ENCODE measurements around the gene PCDHGC3. TPM values are rescaled to one million over a fixed set of nuclear protein-coding genes. Genes with fewer than 3 reads are reported as not detected.
"Not testable (repeated sequence)": the region's sequence is repeated elsewhere in the genome, so short reads cannot be mapped to it uniquely, and the experiment has no call there.

PCDHGC3 gene
- polyA plus RNA-seq (2011; rRNA removed) (36.5 and 56.3 TPM in 2 replicates), polyA minus RNA-seq (2011; rRNA and poly(A)+ RNA removed) (17.3 and 24.8 TPM in 2 replicates)

DNA sequence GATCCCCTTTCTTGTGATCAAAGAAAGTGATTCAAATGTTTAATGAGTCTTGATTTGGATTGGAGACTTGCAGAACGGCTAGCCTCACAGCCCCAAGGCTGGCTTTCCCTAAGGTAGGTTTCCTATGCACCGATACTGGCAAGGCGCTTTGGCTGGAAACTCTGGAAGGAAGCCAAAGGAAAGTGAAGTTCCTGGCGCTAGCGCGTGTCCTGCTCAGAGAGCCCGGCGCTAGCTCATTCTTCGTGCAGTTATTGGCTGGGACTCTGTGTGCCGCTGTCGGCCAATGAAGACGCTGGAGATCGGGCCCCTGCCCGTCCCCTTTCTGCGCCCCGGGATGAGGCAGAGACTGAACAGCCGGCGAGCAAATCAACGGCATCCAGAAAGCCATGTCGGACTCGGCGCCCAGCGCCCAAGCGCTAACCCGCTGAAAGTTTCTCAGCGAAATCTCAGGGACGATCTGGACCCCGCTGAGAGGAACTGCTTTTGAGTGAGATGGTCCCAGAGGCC is at the start of gene PCDHGC3:
Gene PCDHGC3 (plus strand): TSS at position 342 of the 507 bp plus-strand sequence. CDS start 151 bp downstream, at position 493.
- ChIA-PET POLR2A (interaction anchor here (0.6 to 1.1 kb wide), 3 partner anchors 10 to 82 kb away, joined by 3 to 4 read pairs (median 4); partner anchors contain the start of gene PCDHGC5), CTCF (interaction anchor here (0.7 to 4.9 kb wide), 17 partner anchors 11 to 88 kb away, joined by 3 to 46 read pairs (median 5); partner anchors contain the start of genes PCDHGA11, PCDHGB5, PCDHGB7 and PCDHGC5)
- TF ChIP-seq, protein P1, sequence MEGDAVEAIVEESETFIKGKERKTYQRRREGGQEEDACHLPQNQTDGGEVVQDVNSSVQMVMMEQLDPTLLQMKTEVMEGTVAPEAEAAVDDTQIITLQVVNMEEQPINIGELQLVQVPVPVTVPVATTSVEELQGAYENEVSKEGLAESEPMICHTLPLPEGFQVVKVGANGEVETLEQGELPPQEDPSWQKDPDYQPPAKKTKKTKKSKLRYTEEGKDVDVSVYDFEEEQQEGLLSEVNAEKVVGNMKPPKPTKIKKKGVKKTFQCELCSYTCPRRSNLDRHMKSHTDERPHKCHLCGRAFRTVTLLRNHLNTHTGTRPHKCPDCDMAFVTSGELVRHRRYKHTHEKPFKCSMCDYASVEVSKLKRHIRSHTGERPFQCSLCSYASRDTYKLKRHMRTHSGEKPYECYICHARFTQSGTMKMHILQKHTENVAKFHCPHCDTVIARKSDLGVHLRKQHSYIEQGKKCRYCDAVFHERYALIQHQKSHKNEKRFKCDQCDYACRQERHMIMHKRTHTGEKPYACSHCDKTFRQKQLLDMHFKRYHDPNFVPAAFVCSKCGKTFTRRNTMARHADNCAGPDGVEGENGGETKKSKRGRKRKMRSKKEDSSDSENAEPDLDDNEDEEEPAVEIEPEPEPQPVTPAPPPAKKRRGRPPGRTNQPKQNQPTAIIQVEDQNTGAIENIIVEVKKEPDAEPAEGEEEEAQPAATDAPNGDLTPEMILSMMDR (IDR thresholded peaks at IDR 0.05; ENCODE audit: insufficient read depth, low read depth, low read length) = 0 out of 2 replicates have a peak, but pooled peaks have one; percentile 12
- Histone ChIP-seq H3K36me3 (ENCODE audit: control insufficient read depth, insufficient read depth, low read length) (no peaks in the 10 kb centered on the region), H3K4me3 (ENCODE audit: low read depth, low read length) (peak within 1 kb of the TSS; percentile 53), H3K27me3 (ENCODE audit: control insufficient read depth, insufficient read depth, low read length) (no peaks in the 10 kb centered on the region)
- peak; percentile 64 for DNase-seq (ENCODE audit: low read depth)

DNA sequence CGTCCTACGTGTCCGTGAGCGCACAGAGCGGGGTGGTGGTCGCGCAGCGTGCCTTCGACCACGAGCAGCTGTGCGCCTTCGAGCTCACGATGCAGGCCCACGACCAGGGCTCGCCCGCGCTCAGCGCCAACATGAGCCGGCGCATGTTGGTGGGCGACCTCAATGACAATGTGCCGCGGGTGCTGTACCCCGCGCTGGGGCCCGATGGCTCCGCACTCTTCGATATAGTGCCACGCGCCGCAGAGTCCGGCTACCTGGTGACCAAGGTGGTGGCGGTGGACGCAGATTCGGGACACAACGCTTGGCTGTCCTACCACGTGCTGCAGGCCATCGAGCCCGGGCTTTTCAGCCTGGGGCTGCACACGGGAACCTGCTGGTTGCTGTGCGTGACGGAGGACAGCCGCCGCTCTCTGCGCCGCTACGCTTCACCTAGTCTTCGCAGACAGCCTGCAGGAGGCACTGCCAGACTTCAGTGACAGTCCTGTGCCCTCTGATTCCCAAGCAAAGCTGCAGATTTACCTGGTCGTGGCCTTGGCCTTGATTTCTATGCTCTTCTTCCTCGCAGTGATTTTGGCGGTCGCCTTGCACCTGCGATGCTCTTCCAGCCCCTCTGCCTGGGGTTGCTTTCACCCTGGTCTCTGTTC is 47.9 kb upstream of the PCDHGC3 start:
- ChIA-PET POLR2A (no interaction called here), CTCF (interaction anchor here (0.6 to 5.2 kb wide), 3 partner anchors 15 to 130 kb away, joined by 3 to 72 read pairs (median 4); no protein-coding TSS in a partner anchor)

DNA sequence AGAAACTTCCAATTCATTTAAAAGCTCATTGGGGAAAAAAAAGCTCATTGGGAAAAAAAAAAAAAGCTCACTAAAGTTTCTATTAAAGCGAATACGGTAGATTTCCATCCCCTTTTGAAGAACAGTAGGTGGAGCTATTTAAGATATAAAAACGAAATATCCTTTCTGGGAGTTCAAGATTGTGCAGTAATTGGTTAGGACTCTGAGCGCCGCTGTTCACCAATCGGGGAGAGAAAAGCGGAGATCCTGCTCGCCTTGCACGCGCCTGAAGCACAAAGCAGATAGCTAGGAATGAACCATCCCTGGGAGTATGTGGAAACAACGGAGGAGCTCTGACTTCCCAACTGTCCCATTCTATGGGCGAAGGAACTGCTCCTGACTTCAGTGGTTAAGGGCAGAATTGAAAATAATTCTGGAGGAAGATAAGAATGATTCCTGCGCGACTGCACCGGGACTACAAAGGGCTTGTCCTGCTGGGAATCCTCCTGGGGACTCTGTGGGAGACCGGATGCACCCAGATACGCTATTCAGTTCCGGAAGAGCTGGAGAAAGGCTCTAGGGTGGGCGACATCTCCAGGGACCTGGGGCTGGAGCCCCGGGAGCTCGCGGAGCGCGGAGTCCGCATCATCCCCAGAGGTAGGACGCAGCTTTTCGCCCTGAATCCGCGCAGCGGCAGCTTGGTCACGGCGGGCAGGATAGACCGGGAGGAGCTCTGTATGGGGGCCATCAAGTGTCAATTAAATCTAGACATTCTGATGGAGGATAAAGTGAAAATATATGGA is 45.2 kb upstream of the PCDHGC3 start, which contains the start of gene PCDHGA12:
Gene PCDHGA12 (plus strand): TSS at position 176 of the 782 bp plus-strand sequence. CDS start 253 bp downstream, at position 429.
- H3K4me3 ChIP-seq (ENCODE audit: low read depth, low read length) = peak within 1 kb of the TSS; percentile 39
- no peaks in the 10 kb centered on the region for H3K27me3 ChIP-seq (ENCODE audit: control insufficient read depth, insufficient read depth, low read length)
- DNase-seq (ENCODE audit: low read depth) = no peak
- ChIA-PET POLR2A (interaction anchor here (0.6 to 1.5 kb wide), 3 partner anchors 11 to 46 kb away, joined by 4 to 7 read pairs (median 5); no protein-coding TSS in a partner anchor), CTCF (interaction anchor here (0.6 to 5.2 kb wide), 26 partner anchors 8 to 143 kb away, joined by 3 to 72 read pairs (median 4); partner anchors contain the start of genes PCDHGA11, PCDHGA3, PCDHGB7 and PCDHGC3)
- TF ChIP-seq, protein P1 (IDR thresholded peaks at IDR 0.05; ENCODE audit: insufficient read depth, low read depth, low read length) = peak; percentile 59
- no peaks in the 10 kb centered on the region; the same call in none of the 2 replicates for H3K36me3 ChIP-seq (ENCODE audit: control insufficient read depth, insufficient read depth, low read length)

More for the DNA sequence above, 47.9 kb upstream of the PCDHGC3 start:
- no peak for DNase-seq (ENCODE audit: low read depth)
- Histone ChIP-seq H3K36me3 (ENCODE audit: control insufficient read depth, insufficient read depth, low read length) (no peaks in the 10 kb centered on the region; the same call in none of the 2 replicates), H3K4me3 (ENCODE audit: low read depth, low read length) (no peak overlapping the region), H3K27me3 (ENCODE audit: control insufficient read depth, insufficient read depth, low read length) (no peaks in the 10 kb centered on the region)
- TF ChIP-seq, protein P1 (IDR thresholded peaks at IDR 0.05; ENCODE audit: insufficient read depth, low read depth, low read length) = no peak

DNA sequence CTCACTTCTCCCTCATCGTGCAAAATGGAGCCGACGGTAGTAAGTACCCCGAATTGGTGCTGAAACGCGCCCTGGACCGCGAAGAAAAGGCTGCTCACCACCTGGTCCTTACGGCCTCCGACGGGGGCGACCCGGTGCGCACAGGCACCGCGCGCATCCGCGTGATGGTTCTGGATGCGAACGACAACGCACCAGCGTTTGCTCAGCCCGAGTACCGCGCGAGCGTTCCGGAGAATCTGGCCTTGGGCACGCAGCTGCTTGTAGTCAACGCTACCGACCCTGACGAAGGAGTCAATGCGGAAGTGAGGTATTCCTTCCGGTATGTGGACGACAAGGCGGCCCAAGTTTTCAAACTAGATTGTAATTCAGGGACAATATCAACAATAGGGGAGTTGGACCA is 44.5 kb upstream of the PCDHGC3 start:
- H3K36me3 ChIP-seq (ENCODE audit: control insufficient read depth, insufficient read depth, low read length) = no peaks in the 10 kb centered on the region; the same call in none of the 2 replicates
- TF ChIP-seq, protein P1 (IDR thresholded peaks at IDR 0.05; ENCODE audit: insufficient read depth, low read depth, low read length) = no peak
- peak overlapping the region; percentile 39 for H3K4me3 ChIP-seq (ENCODE audit: low read depth, low read length)
- H3K27me3 ChIP-seq (ENCODE audit: control insufficient read depth, insufficient read depth, low read length) = no peaks in the 10 kb centered on the region
- POLR2A ChIA-PET = interaction anchor here (1.5 kb wide), 1 partner anchor 45 kb away, joined by 7 read pairs; no protein-coding TSS in a partner anchor
- CTCF ChIA-PET = interaction anchor here (0.9 to 5.2 kb wide), 12 partner anchors 8 to 130 kb away, joined by 3 to 72 read pairs (median 9); partner anchors contain the start of genes PCDHGA11, PCDHGB7 and PCDHGC3
- no peak for DNase-seq (ENCODE audit: low read depth)

DNA sequence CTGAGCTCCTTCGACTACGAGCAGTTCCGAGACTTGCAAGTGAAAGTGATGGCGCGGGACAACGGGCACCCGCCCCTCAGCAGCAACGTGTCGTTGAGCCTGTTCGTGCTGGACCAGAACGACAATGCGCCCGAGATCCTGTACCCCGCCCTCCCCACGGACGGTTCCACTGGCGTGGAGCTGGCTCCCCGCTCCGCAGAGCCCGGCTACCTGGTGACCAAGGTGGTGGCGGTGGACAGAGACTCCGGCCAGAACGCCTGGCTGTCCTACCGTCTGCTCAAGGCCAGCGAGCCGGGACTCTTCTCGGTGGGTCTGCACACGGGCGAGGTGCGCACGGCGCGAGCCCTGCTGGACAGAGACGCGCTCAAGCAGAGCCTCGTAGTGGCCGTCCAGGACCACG is 43.5 kb upstream of the PCDHGC3 start:
- POLR2A ChIA-PET; DNase-seq (ENCODE audit: low read depth); H3K4me3 ChIP-seq (ENCODE audit: low read depth, low read length); H3K36me3 ChIP-seq (ENCODE audit: control insufficient read depth, insufficient read depth, low read length); H3K27me3 ChIP-seq (ENCODE audit: control insufficient read depth, insufficient read depth, low read length): not testable (repeated sequence)
- CTCF ChIA-PET = interaction anchor here (1.1 to 5.2 kb wide), 4 partner anchors 11 to 126 kb away, joined by 3 to 72 read pairs (median 14); partner anchors contain the start of gene PCDHGA11

DNA sequence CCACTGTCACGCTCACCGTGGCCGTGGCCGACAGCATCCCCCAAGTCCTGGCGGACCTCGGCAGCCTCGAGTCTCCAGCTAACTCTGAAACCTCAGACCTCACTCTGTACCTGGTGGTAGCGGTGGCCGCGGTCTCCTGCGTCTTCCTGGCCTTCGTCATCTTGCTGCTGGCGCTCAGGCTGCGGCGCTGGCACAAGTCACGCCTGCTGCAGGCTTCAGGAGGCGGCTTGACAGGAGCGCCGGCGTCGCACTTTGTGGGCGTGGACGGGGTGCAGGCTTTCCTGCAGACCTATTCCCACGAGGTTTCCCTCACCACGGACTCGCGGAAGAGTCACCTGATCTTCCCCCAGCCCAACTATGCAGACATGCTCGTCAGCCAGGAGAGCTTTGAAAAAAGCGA is 43.0 kb upstream of the PCDHGC3 start:
- DNase-seq (ENCODE audit: low read depth); H3K27me3 ChIP-seq (ENCODE audit: control insufficient read depth, insufficient read depth, low read length); POLR2A ChIA-PET; H3K4me3 ChIP-seq (ENCODE audit: low read depth, low read length); H3K36me3 ChIP-seq (ENCODE audit: control insufficient read depth, insufficient read depth, low read length): not testable (repeated sequence)
- CTCF ChIA-PET = interaction anchor here (1.1 to 5.2 kb wide), 4 partner anchors 11 to 125 kb away, joined by 3 to 72 read pairs (median 14); partner anchors contain the start of gene PCDHGA11

Measured in BJ (cell line).